GM13977 (cell line): ENCODE measurements around the gene RECK.

Source experiments
- DNase-seq: peaks from one replicate; pipeline ENCODE4 v3.0.0; 2012; ENCODE audit warnings: low spot score
- CTCF ChIP-seq: IDR thresholded peaks from 2 replicates; pipeline ENCODE4 v1.5.1; 2012; ENCODE audit warnings: mild to moderate bottlenecking, control low read depth; ENCODE audit not compliant: insufficient read depth; ENCODE audit errors: extremely low read depth, missing control alignments
- in situ Hi-C: fragments of 300-500 bp; cut with MboI; formaldehyde crosslinking; loops from one replicate; pipeline ENCODE4 v1.12.0; 2022; ENCODE audit warnings: low sequenced_read_pairs, low pct_unique_long_range_greater_than_20kb, mixed read lengths, inconsistent platforms; ENCODE audit not compliant: unreplicated experiment

RECK gene

DNA sequence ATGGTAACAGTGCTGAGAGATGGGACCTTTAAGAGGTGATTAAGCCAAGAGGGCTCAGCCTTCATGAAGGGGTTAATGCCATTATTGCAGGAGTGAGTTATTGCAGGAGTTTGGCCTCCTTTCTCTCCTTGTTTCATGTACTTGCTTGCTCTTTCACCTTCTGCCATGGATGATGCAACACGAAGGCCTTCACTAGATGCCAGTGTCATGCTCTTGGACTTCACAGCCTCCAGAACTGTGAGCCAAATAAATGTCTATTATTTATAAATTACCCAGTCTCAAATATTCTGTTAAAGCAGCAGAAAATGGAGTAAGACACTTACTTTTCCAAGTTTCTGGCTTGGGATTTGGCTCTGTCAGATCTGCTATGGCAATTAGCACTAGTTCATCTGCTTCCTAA, 38.4 kb upstream of the RECK start:
- no peak for TF ChIP-seq CTCF
- no peak for DNase-seq
- in situ Hi-C loops = no loop called here

GRCh38 chr9:36005891-36006290, 30.8 kb upstream of the RECK start:
- TF ChIP-seq CTCF = no peak
- DNase-seq = no peak
- in situ Hi-C loops = no loop called here

DNA sequence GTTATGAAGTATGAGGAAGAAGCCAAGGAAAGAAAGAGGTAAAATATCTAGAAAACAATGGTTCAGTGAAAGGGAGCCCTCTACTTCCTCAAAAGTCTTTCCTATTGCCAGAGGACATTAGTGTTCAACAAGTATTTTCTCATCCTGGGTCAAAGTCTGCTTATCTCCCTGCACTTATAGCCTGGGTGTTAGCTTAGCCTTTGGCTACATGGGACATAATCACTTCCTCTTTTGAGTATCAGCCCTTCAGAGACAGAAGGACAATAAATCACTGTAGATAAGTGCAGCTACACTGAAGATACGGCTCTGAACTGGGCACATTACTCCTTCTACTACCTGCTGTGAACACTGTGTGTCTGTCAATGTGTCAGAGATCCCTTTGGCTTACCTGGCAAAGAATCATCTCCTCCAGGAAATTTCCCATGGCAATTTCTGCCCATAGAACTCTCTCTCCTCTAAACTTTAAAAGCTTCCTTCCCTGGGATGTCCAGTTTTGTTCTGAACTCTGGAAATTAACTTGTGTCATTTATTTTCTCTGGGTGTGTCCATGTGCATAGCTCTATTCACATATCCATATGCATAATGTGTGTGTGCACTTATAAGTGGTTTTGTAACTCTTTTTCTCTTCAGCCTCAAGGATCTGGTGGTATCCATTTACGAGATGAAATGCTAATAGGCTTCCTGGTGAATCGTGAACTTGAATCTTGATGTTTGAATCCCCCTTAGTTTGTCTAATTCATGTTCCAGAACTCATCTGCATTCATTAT, 30.0 kb upstream of the RECK start:
- TF ChIP-seq CTCF = no peak
- in situ Hi-C loops = no loop called here
- no peak for DNase-seq

- TF ChIP-seq CTCF = no peak
- in situ Hi-C loops = no loop called here
- DNase-seq = peak; percentile 63
These were observed 29.4 kb upstream of the RECK start for GRCh38 chr9:36007316-36007708.

GRCh38 chr9:36007852-36008251, 28.9 kb upstream of the RECK start:
- no peak for DNase-seq
- no peak for TF ChIP-seq CTCF
- in situ Hi-C loops = no loop called here

DNA sequence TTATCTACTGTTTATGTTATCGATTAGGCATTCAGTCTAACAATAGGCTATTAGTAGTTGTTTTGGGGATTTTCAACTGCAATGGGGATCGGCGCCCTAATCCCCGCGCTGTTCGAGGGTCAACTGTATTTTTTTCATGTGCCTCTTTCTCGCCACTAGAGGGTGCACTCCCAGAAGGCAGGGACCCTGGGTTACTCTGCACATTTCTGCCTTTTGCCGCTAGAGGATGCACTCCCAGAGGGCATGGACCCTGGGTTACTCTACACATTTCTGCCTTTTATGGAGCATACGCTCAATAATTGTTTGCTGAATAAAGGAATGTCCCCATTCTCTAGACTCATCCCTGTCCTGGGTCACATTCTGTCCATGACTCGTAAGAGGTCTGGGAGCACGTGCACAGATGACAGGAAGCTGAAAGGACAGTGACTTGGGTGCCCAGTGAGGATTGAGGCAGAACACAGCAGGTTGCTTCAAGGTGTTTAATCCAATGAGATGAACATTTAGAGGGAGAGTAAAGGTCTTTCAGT, 27.9 kb upstream of the RECK start:
- in situ Hi-C loops = no loop called here

More for the DNA sequence above, 27.9 kb upstream of the RECK start:
- peak; percentile 78 for DNase-seq
- TF ChIP-seq CTCF = peak; percentile 100
